ENCODE results near the gene LNP1. TPM values are rescaled to one million over a fixed set of nuclear protein-coding genes. Genes with fewer than 3 reads are reported as not detected.

LNP1 gene
- total and polyA plus RNA-seq, 12 donors = 0.71 to 6.5 (median 2.4) TPM

DNA sequence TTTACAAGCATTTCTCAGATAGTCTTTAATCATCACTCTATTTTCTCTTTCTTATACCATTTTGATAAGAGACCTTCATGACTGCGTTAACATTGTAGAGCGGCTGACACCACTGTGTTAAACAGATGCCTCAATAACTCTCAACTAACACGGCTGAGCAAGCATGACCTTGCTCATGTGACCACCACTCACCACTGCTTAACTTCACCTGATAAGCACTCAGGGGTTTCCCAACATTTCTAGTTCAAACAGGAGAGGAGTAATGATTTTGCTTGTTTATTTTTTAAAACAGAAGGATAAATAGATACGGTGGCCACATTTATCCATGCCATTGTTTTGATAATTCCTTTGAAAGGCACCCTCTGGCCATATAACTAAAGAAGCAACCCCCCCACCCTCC lies 53.3 kb downstream of the LNP1 start:
- intact Hi-C loops (cut with DNase I) = no loop called here
- WGBS, 4 donors = 87 to 94% (median 91%) methylated on average over 4 of the region's 4 CpGs
- no peak for DNase-seq

DNA sequence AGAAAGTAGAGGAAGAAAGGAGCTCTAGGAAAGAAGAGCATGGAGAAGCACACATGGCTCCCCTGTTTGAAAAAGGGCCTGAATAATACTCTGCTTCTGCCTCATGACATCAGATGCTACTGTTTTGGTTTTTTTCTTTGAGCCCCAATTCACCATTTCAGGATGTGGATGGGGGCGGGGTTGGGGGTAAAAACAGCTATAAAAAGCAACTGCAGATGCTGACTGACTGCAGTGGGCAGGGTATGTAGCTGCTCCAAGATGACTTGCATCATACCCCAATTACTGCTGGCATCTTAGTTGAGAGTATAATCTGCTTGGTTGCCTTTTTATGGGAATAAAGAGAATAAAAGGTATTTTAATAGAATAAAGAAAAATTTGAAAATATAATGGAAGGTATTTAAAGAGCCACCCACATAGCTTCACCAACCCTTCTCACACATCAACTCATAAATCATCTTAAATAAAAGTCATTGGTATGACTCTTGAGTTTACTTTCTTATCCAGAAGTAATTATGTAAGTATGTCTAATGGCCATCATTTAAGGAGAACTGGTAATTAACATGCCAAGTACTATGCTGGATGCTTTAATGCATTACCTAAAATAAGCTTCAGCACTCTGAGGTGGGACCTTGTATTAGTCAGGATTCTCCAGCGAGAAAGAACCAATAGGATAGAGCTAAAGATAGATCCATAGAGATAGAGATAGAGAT lies 54.7 kb downstream of the LNP1 start:
- no peak for DNase-seq
- intact Hi-C loops (cut with DNase I) = no loop called here
- no peak overlapping the region for H3K27ac ChIP-seq
- H3K4me3 ChIP-seq = no peak overlapping the region
- no peaks in the 10 kb centered on the region for H3K4me1 ChIP-seq (replicated peaks in 1 of 2)
- no peaks in the 10 kb centered on the region for H3K9me3 ChIP-seq (replicated peaks in 1 of 3)
- no peaks in the 10 kb centered on the region for H3K36me3 ChIP-seq (replicated peaks in 1 of 2)
- H3K27me3 ChIP-seq = no peaks in the 10 kb centered on the region
- TF ChIP-seq POLR2A (IDR thresholded peaks at IDR 0.05) = no peak
- no peak for TF ChIP-seq CTCF (IDR thresholded peaks at IDR 0.05)
- 88 to 91% (median 89%) methylated on average over 2 of the region's 2 CpGs for WGBS, 4 donors

More for the DNA sequence above, 53.3 kb downstream of the LNP1 start:
- H3K27me3 ChIP-seq = no peaks in the 10 kb centered on the region
- no peaks in the 10 kb centered on the region for H3K36me3 ChIP-seq (replicated peaks in 1 of 2)
- no peak overlapping the region for H3K27ac ChIP-seq
- TF ChIP-seq POLR2A (IDR thresholded peaks at IDR 0.05) = no peak
- no peak for TF ChIP-seq CTCF (IDR thresholded peaks at IDR 0.05)
- no peaks in the 10 kb centered on the region for H3K9me3 ChIP-seq (replicated peaks in 1 of 3)
- H3K4me1 ChIP-seq (replicated peaks in 1 of 2) = no peaks in the 10 kb centered on the region
- no peak overlapping the region for H3K4me3 ChIP-seq

- no peaks in the 10 kb centered on the region for H3K9me3 ChIP-seq (replicated peaks in 1 of 3)
These were observed 55.4 kb downstream of the LNP1 start for GRCh38 chr3:100456745-100457144.

GRCh38 chr3:100457811-100458210 lies 56.5 kb downstream of the LNP1 start:
- Histone ChIP-seq H3K27me3 (no peaks in the 10 kb centered on the region), H3K4me3 (no peak overlapping the region)

More at GRCh38 chr3:100456745-100457144, 55.4 kb downstream of the LNP1 start:
- TF ChIP-seq CTCF (IDR thresholded peaks at IDR 0.05) (no peak), POLR2A (IDR thresholded peaks at IDR 0.05) (no peak)
- WGBS, 4 donors = 79 to 88% (median 85%) methylated on average over 1 of the region's 1 CpG
- H3K27ac ChIP-seq = no peak overlapping the region
- no peak for DNase-seq
- no peak overlapping the region for H3K4me3 ChIP-seq
- no peaks in the 10 kb centered on the region for H3K4me1 ChIP-seq (replicated peaks in 1 of 2)
- no peaks in the 10 kb centered on the region for H3K36me3 ChIP-seq (replicated peaks in 1 of 2)
- intact Hi-C loops (cut with DNase I) = no loop called here
- H3K27me3 ChIP-seq = no peaks in the 10 kb centered on the region

More at GRCh38 chr3:100457811-100458210, 56.5 kb downstream of the LNP1 start:
- no peak for DNase-seq
- Histone ChIP-seq H3K27ac (no peak overlapping the region), H3K4me1 (replicated peaks in 1 of 2) (no peaks in the 10 kb centered on the region), H3K36me3 (replicated peaks in 1 of 2) (no peaks in the 10 kb centered on the region), H3K9me3 (replicated peaks in 1 of 3) (no peaks in the 10 kb centered on the region)
- intact Hi-C loops (cut with DNase I) = no loop called here
- TF ChIP-seq CTCF (IDR thresholded peaks at IDR 0.05) = no peak
- TF ChIP-seq POLR2A (IDR thresholded peaks at IDR 0.05) = no peak
- WGBS, 4 donors = 89 to 100% (median 99%) methylated on average over 1 of the region's 1 CpG
